Hepatic stellate cell (primary cell): ENCODE data around the gene TUBGCP2.
"Not testable (repeated sequence)": the region's sequence is repeated elsewhere in the genome, so short reads cannot be mapped to it uniquely, and the experiment has no call there.

ENCODE experiments used
- DNase-seq: peaks from one replicate; pipeline ENCODE4 v3.0.0; 2011; ENCODE audit warnings: low spot score

TUBGCP2 gene

DNA sequence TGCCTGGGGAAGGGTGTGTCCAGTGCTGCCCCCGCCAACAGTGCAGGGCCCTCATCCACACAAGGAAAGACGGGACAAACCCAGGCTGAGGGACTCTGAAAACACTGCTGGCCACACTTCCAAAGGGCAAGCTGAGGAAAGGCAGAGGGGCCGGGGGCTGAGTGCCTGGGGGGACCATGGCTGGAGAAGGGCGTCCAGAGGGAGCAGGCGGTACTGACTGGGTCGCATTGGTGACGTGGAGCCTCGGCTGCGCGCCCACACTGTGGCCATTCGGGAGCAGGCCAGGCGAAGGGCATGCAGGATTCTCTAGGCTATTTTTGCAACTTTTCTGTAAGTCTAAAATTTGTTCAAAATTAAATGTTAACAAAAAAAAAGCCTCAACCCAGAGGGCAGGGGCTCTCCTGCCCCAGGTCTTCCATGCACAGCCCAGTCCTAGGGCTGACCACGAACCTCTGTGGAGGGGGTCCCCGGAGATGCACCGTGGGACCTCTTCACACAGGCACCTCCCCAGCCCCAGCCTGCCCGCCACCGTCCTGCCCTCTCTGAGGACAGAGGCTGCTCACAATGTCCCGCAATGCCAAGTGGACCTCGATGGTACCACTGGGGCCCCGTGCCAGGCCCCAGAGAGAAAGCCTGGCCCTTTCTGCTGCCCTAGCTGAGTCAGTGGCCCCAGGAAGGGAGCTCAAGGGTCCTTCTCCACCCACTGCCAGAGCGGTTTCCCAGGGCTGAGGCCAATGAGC lies 42.4 kb downstream of the TUBGCP2 start:
- DNase-seq, result no peak

DNA sequence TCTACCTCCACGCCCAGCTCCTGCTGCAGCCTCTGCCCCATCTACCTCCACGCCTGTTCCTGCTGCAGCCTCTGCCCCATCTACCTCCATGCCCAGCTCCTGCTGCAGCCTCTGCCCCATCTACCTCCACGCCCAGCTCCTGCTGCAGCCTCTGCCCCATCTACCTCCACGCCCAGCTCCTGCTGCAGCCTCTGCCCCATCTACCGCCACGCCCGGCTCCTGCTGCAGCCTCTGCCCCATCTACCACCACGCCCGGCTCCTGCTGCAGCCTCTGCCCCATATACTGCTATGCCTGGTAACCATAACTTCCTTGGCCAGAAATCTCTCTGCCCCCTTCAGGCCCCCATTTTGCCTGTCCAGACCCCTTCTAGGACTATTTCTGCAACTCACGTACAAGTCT lies 43.6 kb downstream of the TUBGCP2 start:
- DNase-seq, result not testable (repeated sequence)

DNA sequence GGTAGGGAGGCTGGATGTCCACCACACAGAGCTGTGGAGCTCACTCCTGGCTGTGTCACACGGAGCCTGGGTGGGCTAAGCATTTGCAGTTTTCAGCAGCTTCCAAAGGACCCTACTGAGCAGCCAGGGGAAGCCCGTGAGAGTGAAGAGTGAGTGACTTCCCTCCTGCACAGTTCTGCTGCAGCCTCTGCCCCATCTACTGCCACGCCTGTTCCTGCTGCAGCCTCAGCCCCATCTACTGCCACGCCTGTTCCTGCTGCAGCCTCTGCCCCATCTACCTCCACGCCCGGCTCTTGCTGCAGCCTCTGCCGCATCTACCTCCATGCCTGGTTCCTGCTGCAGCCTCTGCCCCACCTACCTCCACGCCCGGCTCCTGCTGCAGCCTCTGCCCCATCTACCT lies 44.2 kb downstream of the TUBGCP2 start:
- no peak for DNase-seq

DNA sequence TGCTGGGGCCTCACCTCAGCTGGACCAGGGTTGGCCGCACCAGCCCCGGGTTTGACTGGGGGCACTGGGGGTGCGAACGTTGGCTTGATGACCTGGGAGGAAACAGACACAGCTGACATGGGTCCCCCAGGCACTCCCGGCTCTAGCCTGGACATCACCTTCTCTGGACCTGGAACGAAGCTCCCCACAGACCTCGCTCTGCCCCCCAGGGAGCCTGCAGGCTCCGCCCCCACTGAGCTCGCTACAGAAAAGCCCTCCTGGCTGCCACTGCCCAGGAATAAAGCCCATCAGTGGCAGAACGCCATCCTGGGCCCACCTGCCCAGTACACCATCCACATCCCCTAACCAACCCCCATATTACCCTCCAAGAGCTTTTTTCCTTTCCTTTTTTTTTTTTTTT lies 45.0 kb downstream of the TUBGCP2 start:
- no peak for DNase-seq

DNA sequence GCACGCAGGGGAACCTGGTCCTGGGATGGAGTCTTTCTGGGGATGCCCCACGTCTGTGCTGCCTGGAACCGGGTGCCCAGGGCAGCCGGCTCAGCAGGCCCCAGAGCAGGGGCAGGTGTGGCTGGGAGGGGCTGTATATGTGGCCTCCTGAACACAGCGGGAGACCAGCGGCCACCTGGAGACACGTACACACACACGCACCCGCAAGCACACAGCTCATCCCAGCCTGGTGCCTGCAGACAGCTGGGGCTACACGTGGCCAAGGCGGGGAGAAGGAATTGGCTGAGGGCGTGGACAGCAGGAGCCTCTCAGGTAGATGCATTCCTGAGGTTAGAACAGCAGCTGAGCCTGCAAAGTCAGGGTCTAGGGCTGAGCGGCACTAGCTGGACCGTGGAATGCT lies 46.0 kb downstream of the TUBGCP2 start:
- no peak for DNase-seq

DNA sequence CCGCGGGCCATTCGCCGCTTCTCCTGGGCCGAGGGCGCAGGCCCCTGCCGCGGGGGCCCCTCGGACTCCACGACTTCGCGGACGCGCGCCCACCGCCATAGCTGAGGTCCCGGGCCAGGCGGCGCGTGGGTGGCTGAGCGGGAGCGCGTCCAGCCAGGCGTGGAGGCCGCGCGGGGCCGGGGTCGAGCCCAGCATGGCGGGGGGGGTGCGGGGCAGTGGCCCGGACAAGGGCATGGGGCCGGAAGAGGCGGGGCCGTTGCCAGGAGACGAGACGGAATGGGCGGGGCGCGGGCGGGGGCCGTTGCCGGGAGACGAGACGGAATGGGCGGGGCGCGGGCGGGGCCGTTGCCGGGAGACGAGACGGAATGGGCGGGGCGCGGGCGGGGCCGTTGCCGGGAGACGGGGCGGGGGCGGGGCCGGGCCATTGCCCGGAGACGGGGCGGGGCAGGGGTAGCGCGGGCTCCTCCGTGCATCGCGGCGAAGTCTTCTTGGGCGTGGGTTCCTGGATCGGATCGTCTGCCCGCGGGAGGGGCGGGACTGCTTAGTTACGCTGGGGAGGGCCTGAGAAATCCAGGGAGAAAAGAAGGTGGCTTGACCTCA lies 46.8 kb downstream of the TUBGCP2 start:
- DNase-seq, result peak; percentile 84

DNA sequence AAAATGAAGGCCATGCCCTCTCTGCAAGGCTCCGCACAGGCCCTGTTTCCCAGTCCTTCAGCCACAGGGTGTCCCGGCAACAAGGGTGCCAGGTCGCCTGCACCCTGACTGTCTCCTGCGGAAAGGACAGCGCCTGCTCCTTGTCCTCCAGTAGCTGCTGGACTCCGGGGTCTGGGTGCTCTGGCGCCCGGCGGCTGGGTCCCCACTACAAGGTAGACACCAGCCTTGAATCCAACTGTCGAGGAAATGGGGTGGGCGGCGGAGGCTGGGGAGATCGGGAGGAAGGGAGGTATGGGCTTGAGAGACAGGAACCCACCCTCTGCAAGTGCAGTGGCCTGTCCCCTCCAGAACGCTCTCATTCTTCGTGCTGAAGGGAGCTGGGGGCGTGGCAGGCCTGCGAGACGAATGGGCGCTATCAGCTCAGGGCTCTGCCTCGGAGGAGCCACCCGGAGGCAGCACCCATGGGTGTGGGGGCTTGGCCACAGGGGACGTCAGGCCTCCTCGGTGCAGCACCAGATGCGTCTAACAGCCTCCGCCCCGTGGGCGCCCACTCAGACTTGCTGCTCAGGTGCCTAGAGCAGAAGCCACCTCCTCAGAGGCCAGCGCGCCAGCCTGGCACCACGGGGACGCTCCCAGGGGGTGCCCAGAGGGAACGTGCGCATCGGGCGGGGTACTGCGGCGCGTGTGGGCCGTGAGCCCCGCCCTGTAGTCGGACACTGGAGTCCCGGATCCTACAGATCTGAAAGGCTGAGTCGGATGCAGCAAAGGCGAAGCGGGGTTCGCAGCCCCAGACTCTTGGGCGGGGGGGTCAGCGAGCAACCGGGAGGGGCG lies 47.6 kb downstream of the TUBGCP2 start:
- DNase-seq, result peak; percentile 66

DNA sequence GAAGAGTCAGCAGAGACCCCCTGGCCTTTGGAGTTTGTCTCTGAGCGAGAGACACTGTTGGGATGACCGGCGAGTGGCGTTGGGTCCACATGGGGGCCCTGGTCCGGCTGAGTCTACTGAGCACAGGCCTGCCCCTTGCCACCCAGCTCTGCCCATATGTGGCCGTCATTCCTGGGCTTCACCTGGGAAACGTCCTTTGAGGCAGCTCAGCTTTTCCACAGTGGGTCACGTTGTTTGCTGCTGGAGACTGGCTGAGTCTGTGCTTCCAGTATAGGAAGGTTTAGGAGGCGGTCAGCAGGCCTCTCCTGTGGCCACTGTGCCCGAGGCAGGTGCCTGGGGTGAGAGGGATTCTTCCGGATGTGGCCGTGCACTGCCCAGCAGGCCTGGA lies 49.1 kb downstream of the TUBGCP2 start:
- no peak for DNase-seq

DNA sequence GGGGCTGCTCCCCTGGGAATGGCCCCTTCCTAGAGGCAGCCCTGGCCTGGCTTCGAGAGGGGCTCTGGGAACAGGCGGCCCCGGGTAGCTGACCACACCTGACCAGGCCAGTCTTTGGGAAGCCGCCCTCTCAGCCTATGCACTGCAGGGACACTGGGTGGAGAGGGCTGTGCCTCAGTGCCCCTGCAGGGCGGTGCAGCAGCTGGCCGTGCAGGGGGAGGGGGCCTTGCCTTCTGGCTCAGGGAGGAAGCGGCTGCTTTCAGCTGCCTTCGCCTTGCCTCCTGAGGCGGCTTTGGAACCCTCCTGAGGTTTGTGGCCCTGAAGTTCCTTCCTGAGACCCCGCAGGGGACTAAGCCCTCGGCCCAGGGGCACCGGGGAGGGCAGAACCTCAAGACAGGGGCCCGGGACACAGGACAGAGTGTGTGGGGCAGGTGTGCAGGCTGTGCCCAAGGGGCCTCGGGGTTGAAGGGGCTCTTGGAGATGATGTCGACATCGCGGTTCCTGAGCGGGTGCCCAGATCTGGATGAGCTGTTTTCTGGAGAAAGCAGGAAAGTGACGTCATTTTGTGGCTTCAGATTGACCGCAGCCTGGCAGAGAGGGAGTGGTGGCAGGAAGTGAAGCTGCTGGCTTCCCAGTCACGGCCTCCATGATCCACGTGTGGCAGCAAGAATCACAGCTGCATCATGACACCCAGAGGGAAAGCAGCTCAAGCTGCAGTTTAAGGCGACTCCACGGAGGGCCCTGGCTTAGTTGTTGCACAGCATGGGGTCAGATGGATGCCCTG lies 49.7 kb downstream of the TUBGCP2 start:
- DNase-seq, result peak; percentile 99

DNA sequence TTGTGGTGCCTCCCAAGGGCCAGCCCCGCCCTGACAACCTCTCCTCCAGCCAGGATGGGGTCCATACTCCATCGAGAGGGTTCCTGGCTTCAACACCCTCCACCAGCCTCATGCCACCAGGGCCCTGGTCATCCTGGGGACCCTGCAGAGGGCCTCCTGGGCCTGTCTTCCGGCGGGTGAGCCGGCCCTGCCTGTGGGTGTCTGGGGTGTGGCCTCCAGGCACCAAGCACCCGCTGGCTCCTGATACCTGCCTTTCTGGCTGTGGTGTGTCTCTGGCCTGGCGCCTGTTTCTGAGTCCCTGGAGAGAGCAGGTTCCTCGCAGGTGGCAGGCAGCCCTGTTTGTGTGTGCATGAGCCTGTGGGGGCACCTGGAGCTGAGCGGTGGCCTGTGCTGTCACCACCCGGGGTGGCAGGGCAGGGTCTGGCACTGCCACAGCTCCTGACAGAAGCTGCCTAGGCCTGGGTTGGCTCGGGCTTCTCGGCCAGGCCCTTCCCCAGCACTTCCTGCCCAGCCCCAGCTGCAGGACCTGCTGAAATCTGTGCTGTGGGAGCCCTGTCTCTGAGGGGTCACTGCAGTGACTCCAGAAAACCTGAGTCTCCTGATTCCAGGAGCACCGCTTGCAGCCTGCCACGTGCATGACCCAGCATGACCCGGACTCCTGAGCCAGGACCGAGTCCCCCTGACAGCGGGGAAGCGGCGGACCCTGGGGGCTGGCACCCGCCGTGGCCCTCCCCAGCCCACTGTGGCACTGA lies 50.4 kb downstream of the TUBGCP2 start:
- DNase-seq, result no peak

DNA sequence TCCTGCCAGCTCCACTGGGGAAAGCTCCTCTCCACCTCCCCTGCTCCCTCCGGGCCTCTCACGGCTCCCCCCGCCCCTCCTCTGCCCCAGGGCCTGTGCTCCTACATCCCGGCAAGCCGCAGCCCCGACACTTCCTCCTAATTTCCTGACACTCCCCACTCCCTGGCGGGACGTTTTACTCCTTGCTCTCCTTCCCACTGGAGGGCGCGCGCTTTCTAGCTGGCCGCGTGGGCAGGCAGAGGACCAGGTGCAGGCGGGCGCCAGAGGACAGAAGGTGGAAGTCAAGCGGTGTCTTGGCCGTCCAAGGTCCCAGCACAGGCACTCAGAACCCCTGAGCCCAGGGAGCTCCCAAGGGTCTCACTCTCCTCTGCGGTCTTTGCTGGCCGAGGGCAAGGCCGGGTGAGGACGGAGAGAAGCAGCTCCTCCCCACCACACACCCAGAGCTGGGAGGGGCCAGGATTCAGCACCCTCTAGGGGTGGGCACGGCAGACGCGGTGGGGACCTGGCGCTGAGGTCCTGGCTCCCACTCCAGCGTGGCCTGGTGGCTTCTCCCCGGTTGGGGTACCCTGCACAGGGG lies 51.1 kb downstream of the TUBGCP2 start:
- DNase-seq, result peak; percentile 55

DNA sequence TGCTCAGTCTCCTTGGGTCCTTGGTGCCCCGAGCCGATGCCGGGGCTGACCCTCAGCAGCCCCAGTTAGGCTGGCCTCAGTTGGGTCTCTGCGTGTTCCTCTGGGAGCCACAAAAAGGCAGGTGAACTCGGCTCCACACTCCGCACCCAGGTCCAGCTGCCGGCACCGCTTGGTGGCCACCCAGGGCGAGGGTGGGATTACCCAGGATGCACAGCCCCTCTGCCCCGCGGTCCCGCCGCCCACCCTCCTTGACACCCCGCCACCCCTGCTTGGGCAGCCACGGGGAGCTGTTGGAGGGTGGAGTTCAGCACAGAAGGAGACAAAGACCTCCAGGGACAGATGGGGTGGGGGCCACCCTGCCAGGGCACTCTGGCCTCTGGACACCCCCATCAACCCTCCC lies 53.3 kb downstream of the TUBGCP2 start:
- DNase-seq, result no peak

DNA sequence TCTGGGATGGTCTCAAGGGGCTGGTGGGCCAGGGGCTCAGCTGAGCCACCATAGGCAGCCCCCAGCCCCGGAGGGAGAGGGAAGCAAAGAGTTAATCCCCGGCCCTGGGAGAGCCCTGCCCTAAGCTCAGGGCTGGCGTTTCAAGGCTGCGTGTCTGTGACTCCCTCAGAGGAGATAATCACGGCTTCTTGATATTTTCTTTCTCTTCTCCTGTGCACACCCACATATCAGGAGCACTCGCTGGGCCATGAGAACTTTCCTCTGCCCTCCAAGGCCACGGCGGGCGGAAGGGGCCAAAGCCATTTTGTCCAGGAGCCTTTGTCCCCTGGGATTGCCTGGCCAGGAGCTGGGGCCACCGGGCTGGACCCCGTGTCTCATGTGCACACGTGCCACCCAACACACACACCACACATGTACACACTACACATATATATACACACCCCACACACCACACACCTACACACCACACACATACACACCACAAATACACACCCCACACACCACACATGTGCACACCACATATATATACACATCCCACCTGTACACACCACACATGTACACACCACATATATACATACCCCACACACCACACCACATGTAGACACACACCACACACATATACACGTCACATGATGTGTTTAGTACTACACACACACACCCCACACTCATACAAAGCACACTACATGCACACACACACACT lies 54.1 kb downstream of the TUBGCP2 start:
- DNase-seq, result no peak

DNA sequence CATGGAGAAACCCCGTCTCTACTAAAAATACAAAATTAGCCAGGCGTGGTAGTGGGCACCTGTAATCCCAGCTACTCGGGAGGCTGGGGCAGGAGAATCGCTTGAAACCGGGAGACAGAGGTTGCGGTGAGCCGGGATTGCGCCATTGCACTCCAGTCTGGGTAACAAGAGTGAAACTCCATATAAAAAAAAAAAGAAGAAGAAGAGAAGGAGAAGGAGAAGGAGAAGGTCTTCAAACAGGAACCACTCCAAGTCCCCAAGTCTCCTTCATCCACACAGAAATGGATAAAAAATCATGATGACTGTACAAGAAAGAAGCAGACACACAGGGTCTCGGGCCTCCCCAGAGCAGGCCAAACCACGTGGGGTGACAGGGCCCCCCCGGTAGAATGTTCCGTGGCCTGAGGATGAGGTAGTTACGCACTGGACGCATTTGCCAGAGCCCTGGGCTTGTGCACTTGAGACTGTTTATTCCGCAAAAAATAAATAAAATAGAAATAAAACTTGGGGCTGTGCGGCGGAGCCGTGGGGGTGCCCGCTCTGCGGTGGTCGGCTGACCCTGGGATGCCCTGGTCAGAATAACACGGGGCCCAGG lies 55.2 kb downstream of the TUBGCP2 start:
- DNase-seq, result no peak

DNA sequence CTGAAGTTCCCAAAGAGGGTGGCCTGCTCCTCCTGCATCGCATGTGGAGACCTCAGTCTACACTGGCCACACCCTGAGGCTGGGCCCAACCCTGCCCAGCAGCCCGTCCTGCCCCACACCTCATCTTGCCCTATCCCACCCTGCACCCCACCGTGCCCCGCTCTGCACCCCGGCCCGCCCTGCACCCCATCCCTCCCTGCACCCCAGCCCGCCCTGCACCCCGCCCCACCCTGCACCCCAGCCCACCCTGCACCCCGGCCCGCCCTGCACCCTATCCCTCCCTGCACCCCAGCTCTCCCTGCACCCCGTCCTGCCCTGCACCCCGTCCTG lies 56.5 kb downstream of the TUBGCP2 start:
- DNase-seq, result no peak

DNA sequence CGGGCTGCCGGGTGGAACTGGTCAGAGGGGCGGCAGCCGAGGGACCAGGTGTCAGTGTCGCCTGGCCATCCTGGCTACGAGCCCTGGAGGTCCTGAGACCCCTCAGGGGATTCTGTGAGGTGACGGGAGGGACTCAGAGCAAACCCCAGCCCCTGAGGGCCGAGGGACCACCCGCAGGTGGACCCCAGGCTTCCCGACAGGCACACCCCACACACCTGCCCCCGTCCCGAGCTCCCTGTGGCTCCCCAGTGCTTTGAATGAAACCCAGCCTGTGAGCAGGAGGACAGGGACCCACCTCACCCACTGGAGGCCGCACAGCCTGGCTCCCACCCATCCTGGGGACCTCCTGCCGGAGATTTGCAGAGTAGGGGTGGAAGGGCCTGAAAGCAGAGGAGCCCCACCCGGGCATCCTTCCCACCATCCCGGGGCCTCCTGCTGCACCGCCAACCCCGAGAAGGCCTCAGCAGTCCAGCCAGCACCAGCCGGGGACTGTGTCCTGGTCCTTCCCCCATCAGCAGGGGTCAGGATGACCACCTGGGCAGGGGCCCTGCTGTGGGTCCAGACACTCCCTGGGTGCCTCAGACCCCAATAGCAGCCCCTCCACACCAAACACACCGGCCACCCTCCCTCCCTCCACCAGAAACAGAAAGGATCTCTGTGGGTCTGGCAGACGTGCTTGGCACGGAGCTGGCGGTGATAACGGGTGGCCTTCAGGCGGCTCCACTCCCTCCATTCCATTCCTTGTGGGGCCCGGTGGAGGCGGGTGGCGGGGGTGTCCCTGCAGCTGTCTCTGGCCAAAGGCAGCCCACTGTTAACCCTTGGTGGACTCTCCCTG lies 57.1 kb downstream of the TUBGCP2 start:
- no peak for DNase-seq

DNA sequence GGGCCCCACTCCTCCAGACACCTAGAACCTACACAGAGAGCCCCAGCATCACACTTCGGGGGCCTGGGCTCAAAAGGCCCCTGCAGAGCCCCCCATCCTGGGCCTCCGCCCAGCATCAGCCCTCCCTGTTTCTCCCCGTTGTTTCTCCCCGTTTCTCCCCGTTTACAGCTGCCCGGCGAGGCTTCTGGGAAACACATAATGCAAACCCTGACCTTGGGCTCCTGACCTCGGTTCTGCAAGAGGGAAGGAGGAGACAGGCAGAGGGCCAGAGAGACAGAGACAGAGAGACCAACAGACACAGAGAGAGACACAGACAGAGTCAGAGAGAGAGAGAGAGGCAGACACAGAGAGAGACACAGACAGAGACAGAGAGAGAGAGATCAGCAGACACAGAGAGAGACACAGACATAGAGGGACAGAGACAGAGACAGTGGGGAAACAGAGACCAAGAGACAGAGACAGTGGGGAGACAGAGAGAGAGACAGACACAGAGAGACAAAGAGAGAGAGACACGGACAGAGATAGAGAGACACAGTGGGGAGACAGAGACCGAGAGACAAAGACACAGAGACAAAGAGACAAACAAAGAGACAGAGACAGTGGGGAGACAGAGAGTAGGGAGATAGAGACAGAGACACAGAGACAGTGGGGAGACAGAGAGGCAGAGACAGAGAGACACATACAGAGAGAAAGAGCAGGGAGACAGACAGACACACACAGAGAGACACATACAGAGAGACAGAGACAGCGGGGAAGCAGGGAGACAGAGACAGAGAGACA lies 58.5 kb downstream of the TUBGCP2 start:
- no peak for DNase-seq

DNA sequence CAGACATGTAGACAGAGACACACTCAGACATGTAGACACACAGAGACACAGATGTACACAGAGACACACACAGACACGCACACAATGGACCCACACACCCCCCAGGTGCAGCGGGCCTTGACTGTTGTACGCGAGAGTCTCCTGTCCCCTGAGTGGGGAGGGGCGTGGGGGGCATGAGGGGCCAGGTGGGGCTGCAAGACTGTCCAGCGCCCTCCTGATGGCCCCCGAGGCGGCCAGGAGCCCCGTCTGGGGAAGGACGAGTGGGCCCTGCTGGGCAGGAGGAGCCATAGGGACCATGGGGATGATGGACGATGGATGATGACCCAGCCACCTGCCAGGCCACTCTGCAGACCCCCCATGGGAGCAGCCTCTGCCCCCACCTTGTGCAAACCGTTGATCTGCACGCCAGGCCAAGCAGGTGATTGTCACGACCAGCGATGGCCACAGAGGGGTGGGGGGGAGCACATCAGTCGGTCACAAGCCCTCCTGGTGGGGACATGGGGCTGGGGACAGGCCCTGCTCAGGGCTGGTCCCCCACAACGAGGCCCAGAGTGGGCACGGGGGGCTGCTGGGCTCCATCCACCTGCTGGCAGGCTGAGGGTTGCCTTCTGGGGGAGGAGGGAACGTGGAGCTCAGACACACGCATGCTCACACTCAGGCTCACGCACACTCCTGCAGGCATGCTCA lies 59.4 kb downstream of the TUBGCP2 start:
- no peak for DNase-seq
